GM18868 (cell line): ENCODE measurements around the gene ATCAY.
"Not testable (repeated sequence)": the region's sequence is repeated elsewhere in the genome, so short reads cannot be mapped to it uniquely, and the experiment has no call there.

Experiments used
- ATAC-seq: cut with Tn5 transposase; IDR thresholded peaks from one replicate; pipeline ENCODE4 v1.9.1; 2021; ENCODE audit warnings: mild to moderate bottlenecking, moderate library complexity; ENCODE audit not compliant: unreplicated experiment

The ATCAY gene

GRCh38 chr19:3852614-3853254, 27.8 kb upstream of the ATCAY start:
- ATAC-seq = no peak

GRCh38 chr19:3855320-3855719, 25.2 kb upstream of the ATCAY start:
- no peak for ATAC-seq

GRCh38 chr19:3857449-3858003, 23.0 kb upstream of the ATCAY start:
- ATAC-seq = peak; percentile 52

GRCh38 chr19:3860499-3860898, 20.0 kb upstream of the ATCAY start:
- ATAC-seq = no peak

- ATAC-seq = no peak
Observed at GRCh38 chr19:3862826-3863500, 17.5 kb upstream of the ATCAY start.

- ATAC-seq = no peak
Observed at GRCh38 chr19:3863648-3864047, 16.8 kb upstream of the ATCAY start.

- ATAC-seq = no peak
Observed at GRCh38 chr19:3866910-3867638, 13.4 kb upstream of the ATCAY start.

GRCh38 chr19:3867971-3868769, 12.3 kb upstream of the ATCAY start:
- no peak for ATAC-seq

- ATAC-seq = no peak
Observed at GRCh38 chr19:3868770-3869456, 11.6 kb upstream of the ATCAY start, which contains the start of gene ZFR2. TSS of gene ZFR2 (minus strand) at chr19:3869038. CDS start at chr19:3869017, 21 bp downstream.

GRCh38 chr19:3873151-3873550, 7.3 kb upstream of the ATCAY start:
- ATAC-seq = no peak

GRCh38 chr19:3874695-3875094, 5.8 kb upstream of the ATCAY start:
- ATAC-seq = not testable (repeated sequence)

GRCh38 chr19:3879656-3880055, 829 bp upstream of the ATCAY start:
- ATAC-seq = no peak

GRCh38 chr19:3881272-3882040, 971 bp downstream of the ATCAY start:
- ATAC-seq = no peak

- no peak for ATAC-seq
Observed at GRCh38 chr19:3882041-3882384, 1.5 kb downstream of the ATCAY start.

GRCh38 chr19:3890591-3890990, 10.1 kb downstream of the ATCAY start:
- ATAC-seq = no peak

- no peak for ATAC-seq
Observed at GRCh38 chr19:3893509-3894179, 13.2 kb downstream of the ATCAY start.

- ATAC-seq = not testable (repeated sequence)
Observed at GRCh38 chr19:3894959-3895358, 14.5 kb downstream of the ATCAY start.

GRCh38 chr19:3895788-3896187, 15.3 kb downstream of the ATCAY start:
- no peak for ATAC-seq

GRCh38 chr19:3897936-3898335, 17.5 kb downstream of the ATCAY start:
- ATAC-seq = no peak
